Measurements from ENCODE around the gene RBM7.
A peak's percentile ranks its signal among the peaks of the same experiment; 100 is the strongest.

Gene RBM7

GRCh38 chr11:114400216-114400914 is at the start of gene RBM7, which contains the start of gene C11orf71:
Gene RBM7, plus strand, starts transcription at chr11:114400666. Its CDS starts 6 bp downstream, at chr11:114400672.
Gene C11orf71, minus strand, starts transcription at chr11:114400511. Its CDS starts 180 bp downstream, at chr11:114400331.
- peak; percentile 98 for DNase-seq (ENCODE audit: low read depth)

- no peak for DNase-seq (ENCODE audit: low read depth)
Observed at GRCh38 chr11:114353443-114353842, 47.0 kb upstream of the RBM7 start.

GRCh38 chr11:114354076-114354475 is 46.4 kb upstream of the RBM7 start:
- no peak for DNase-seq (ENCODE audit: low read depth)

- no peak for DNase-seq (ENCODE audit: low read depth)
Observed at GRCh38 chr11:114358716-114359115, 41.8 kb upstream of the RBM7 start.

GRCh38 chr11:114359342-114359741 is 41.1 kb upstream of the RBM7 start:
- no peak for DNase-seq (ENCODE audit: low read depth)

GRCh38 chr11:114362326-114362725 is 38.1 kb upstream of the RBM7 start:
- DNase-seq (ENCODE audit: low read depth): no peak

GRCh38 chr11:114362958-114363357 is 37.5 kb upstream of the RBM7 start:
- no peak for DNase-seq (ENCODE audit: low read depth)

- DNase-seq (ENCODE audit: low read depth): no peak
Observed at GRCh38 chr11:114366331-114367243, 33.9 kb upstream of the RBM7 start.

GRCh38 chr11:114367244-114367957 is 33.1 kb upstream of the RBM7 start:
- no peak for DNase-seq (ENCODE audit: low read depth)

- no peak for DNase-seq (ENCODE audit: low read depth)
Observed at GRCh38 chr11:114368918-114369680, 31.4 kb upstream of the RBM7 start.

GRCh38 chr11:114375052-114375451 is 25.4 kb upstream of the RBM7 start:
- no peak for DNase-seq (ENCODE audit: low read depth)

GRCh38 chr11:114377612-114378267 is 22.7 kb upstream of the RBM7 start:
- no peak for DNase-seq (ENCODE audit: low read depth)

- DNase-seq (ENCODE audit: low read depth): no peak
Observed at GRCh38 chr11:114379394-114380069, 20.9 kb upstream of the RBM7 start.

- DNase-seq (ENCODE audit: low read depth): no peak
Observed at GRCh38 chr11:114382509-114382908, 18.0 kb upstream of the RBM7 start.

GRCh38 chr11:114384487-114384886 is 16.0 kb upstream of the RBM7 start:
- no peak for DNase-seq (ENCODE audit: low read depth)

GRCh38 chr11:114386131-114386530 is 14.3 kb upstream of the RBM7 start:
- no peak for DNase-seq (ENCODE audit: low read depth)

GRCh38 chr11:114386545-114386944 is 13.9 kb upstream of the RBM7 start:
- no peak for DNase-seq (ENCODE audit: low read depth)

- DNase-seq (ENCODE audit: low read depth): no peak
Observed at GRCh38 chr11:114392735-114393667, 7.5 kb upstream of the RBM7 start.

GRCh38 chr11:114395736-114396135 is 4.7 kb upstream of the RBM7 start:
- no peak for DNase-seq (ENCODE audit: low read depth)
